OCI-LY1 (cell line): ENCODE results near the gene COMP.

Source experiments
- H2AFZ ChIP-seq: fragments of 200-600 bp; sonication (generic), shearing (Covaris generic); 2 replicates; pipeline ENCODE4 v1.6.0; 2014; ENCODE audit warnings: antibody characterized with exemption, mild to moderate bottlenecking, low read length
- H3F3A ChIP-seq: fragments of 200-600 bp; sonication (generic), shearing (Covaris generic); 2 replicates; pipeline ENCODE4 v1.6.0; 2014; ENCODE audit warnings: mild to moderate bottlenecking, antibody characterized with exemption, low read length, moderate library complexity; ENCODE audit not compliant: insufficient read depth
- H3K27ac ChIP-seq: fragments of 200-600 bp; sonication (generic); 2 replicates; pipeline ENCODE4 v1.5.1; 2014; ENCODE audit warnings: low read length, mixed run types, mild to moderate bottlenecking, low read depth; ENCODE audit not compliant: poor library complexity, severe bottlenecking
- H3K27me3 ChIP-seq: fragments of 200-600 bp; sonication (generic); 2 replicates; pipeline ENCODE4 v1.6.0; 2014; ENCODE audit warnings: antibody characterized with exemption, mild to moderate bottlenecking, low read length, moderate library complexity; ENCODE audit not compliant: insufficient read depth
- H3K36me3 ChIP-seq: fragments of 200-600 bp; sonication (generic); 2 replicates; pipeline ENCODE4 v1.6.1; 2014; ENCODE audit warnings: mild to moderate bottlenecking, antibody characterized with exemption, low read length, moderate library complexity, mixed read lengths; ENCODE audit not compliant: insufficient read depth
- H3K4me1 ChIP-seq: fragments of 200-600 bp; sonication (generic); 2 replicates; pipeline ENCODE4 v1.5.1; 2014; ENCODE audit warnings: mild to moderate bottlenecking, low read length, moderate library complexity; ENCODE audit not compliant: insufficient read depth, severe bottlenecking
- H3K4me2 ChIP-seq: fragments of 200-600 bp; sonication (generic), shearing (Covaris generic); 2 replicates; pipeline ENCODE4 v1.6.1; 2014; ENCODE audit warnings: low read length
- H3K4me3 ChIP-seq: fragments of 200-600 bp; sonication (generic); 2 replicates; pipeline ENCODE4 v1.5.1; 2014; ENCODE audit warnings: low read length, low read depth, mild to moderate bottlenecking, mixed read lengths; ENCODE audit not compliant: poor library complexity, severe bottlenecking
- H3K79me2 ChIP-seq: fragments of 200-600 bp; shearing (Covaris generic); 2 replicates; pipeline ENCODE4 v1.6.1; 2016; ENCODE audit warnings: mixed run types, low read length, mixed read lengths; ENCODE audit not compliant: insufficient read depth
- H3K9ac ChIP-seq: fragments of 200-600 bp; sonication (generic), shearing (Covaris generic); 2 replicates; pipeline ENCODE4 v1.6.1; 2014; ENCODE audit warnings: mild to moderate bottlenecking, low read length, mixed read lengths
- H3K9me2 ChIP-seq: fragments of 200-600 bp; sonication (generic), shearing (Covaris generic); 2 replicates; pipeline ENCODE4 v1.6.1; 2014; ENCODE audit warnings: low read depth, mild to moderate bottlenecking, low read length, mixed read lengths
- H3K9me3 ChIP-seq: fragments of 200-600 bp; shearing (Covaris generic); 2 replicates; pipeline ENCODE4 v1.6.1; 2014; ENCODE audit warnings: low read length, mixed read lengths
- H4K20me1 ChIP-seq: fragments of 200-600 bp; sonication (generic), shearing (Covaris generic); 2 replicates; pipeline ENCODE4 v1.6.0; 2016; ENCODE audit warnings: mild to moderate bottlenecking, low read length; ENCODE audit not compliant: insufficient read depth
- CTCF ChIP-seq: fragments of 200-600 bp; sonication (generic), shearing (Covaris generic); IDR thresholded peaks from 2 replicates; pipeline ENCODE4 v1.5.1; 2017; ENCODE audit warnings: mild to moderate bottlenecking, antibody characterized with exemption, low read length, moderate library complexity, mixed read lengths
- EZH2 ChIP-seq: fragments of 200-600 bp; sonication (generic), shearing (Covaris generic); IDR thresholded peaks from 2 replicates; pipeline ENCODE4 v1.8.0; 2017; ENCODE audit warnings: borderline replicate concordance, mixed run types, mild to moderate bottlenecking, antibody characterized with exemption, low read length, moderate library complexity, mixed read lengths

Gene COMP

DNA sequence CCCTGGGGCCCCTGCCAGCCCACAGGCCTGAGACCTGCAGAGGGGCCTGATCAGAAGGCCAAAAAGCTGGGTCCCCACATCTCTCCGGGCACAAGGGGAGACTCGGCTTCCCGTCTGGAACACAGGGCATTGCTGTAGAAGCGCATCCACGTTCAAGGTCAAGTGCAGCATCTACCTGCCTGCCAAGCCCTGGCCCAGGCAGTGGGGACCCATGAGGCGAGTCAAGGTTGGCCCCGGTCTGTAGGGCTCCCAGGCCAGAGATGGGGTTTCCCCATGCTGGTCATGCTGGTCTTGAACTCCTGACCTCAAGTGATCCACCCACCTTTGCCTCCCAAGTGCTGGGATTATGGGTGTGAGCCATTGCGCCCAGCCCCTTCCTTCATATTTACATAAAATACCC, 13.5 kb upstream of the COMP start:
- Histone ChIP-seq H3K27ac (no peak overlapping the region), H3F3A (no peaks in the 10 kb centered on the region), H2AFZ (no peak overlapping the region), H3K9me2 (no peaks in the 10 kb centered on the region), H3K36me3 (no peaks in the 10 kb centered on the region), H3K9ac (no peak overlapping the region), H3K4me3 (no peak overlapping the region), H3K4me2 (no peak overlapping the region), H3K9me3 (no peaks in the 10 kb centered on the region), H3K27me3 (no peaks in the 10 kb centered on the region; the same call in 1 of the 2 replicates), H3K79me2 (no peaks in the 10 kb centered on the region), H4K20me1 (no peaks in the 10 kb centered on the region), H3K4me1 (no peaks in the 10 kb centered on the region)
- TF ChIP-seq EZH2 = no peak
- no peak for TF ChIP-seq CTCF

GRCh38 chr19:18804139-18804601, 13.1 kb upstream of the COMP start:
- H3K4me1 ChIP-seq = no peaks in the 10 kb centered on the region
- H3F3A ChIP-seq = no peaks in the 10 kb centered on the region
- no peak overlapping the region for H3K4me3 ChIP-seq
- no peaks in the 10 kb centered on the region for H3K9me3 ChIP-seq
- no peaks in the 10 kb centered on the region for H3K79me2 ChIP-seq
- H3K4me2 ChIP-seq = no peak overlapping the region
- no peaks in the 10 kb centered on the region; the same call in 1 of the 2 replicates for H3K27me3 ChIP-seq
- no peaks in the 10 kb centered on the region for H3K9me2 ChIP-seq
- no peaks in the 10 kb centered on the region for H4K20me1 ChIP-seq
- no peak overlapping the region for H3K9ac ChIP-seq
- H2AFZ ChIP-seq = no peak overlapping the region
- TF ChIP-seq CTCF = no peak
- TF ChIP-seq EZH2 = no peak
- H3K36me3 ChIP-seq = no peaks in the 10 kb centered on the region
- no peak overlapping the region for H3K27ac ChIP-seq

DNA sequence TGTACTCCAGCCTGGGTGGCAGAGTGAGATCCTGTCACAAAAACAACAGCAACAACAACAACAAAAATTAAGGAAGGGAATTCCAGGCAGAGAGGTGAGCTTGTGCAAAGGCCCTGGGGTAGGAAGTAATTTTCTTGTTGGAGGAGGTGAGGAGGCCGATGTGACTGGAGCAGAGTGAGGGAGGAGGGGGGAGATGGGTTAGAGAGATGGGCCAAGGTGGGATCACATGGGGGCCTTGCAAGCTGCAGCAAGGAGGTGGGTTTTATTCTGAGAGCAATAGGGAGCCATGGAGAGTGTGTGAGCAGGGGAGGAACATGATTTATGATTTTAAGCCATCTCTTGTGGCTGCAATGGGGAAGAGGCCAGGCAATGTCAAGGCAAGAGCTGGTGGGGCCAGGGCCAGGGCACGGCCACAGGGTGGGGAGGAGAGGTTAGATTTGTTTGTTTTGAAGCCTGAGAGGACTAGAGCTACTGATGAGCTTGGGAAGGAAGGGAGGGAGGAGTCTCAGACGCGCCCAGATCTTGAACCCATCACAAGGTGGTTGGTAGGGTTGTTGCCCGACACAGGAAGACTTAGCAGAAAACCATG, 12.5 kb upstream of the COMP start:
- TF ChIP-seq CTCF = no peak
- no peak for TF ChIP-seq EZH2
- H2AFZ ChIP-seq = no peak overlapping the region
- no peaks in the 10 kb centered on the region for H3K4me1 ChIP-seq
- no peak overlapping the region for H3K4me2 ChIP-seq
- no peak overlapping the region for H3K9ac ChIP-seq
- no peaks in the 10 kb centered on the region; the same call in 1 of the 2 replicates for H3K27me3 ChIP-seq
- no peaks in the 10 kb centered on the region for H3F3A ChIP-seq
- H3K27ac ChIP-seq = no peak overlapping the region
- H3K9me3 ChIP-seq = no peaks in the 10 kb centered on the region
- H3K4me3 ChIP-seq = no peak overlapping the region
- H3K36me3 ChIP-seq = no peaks in the 10 kb centered on the region
- no peaks in the 10 kb centered on the region for H4K20me1 ChIP-seq
- H3K9me2 ChIP-seq = no peaks in the 10 kb centered on the region
- H3K79me2 ChIP-seq = no peaks in the 10 kb centered on the region
